Hepatocyte (in vitro differentiated cells): Measurements from ENCODE around the gene HOXD1. TPM values are rescaled to one million over a fixed set of nuclear protein-coding genes. Genes with fewer than 3 reads are reported as not detected.

Experiments
- DNase-seq: peaks from one replicate; pipeline ENCODE4 v3.0.0-alpha.2; 2016; ENCODE audit warnings: low spot score
- H2AFZ ChIP-seq: fragments of 200-600 bp; sonication (generic); 2 replicates; pipeline ENCODE4 v1.6.0; 2016; ENCODE audit warnings: antibody characterized with exemption, mild to moderate bottlenecking
- H3K27ac ChIP-seq: fragments of 200-600 bp; sonication (generic); 2 replicates; pipeline ENCODE4 v1.5.1; 2016; ENCODE audit warnings: mild to moderate bottlenecking
- H3K27me3 ChIP-seq: fragments of 200-600 bp; sonication (generic); 2 replicates; pipeline ENCODE4 v1.6.1; 2016
- H3K36me3 ChIP-seq: fragments of 200-600 bp; sonication (generic); replicated peaks from 2 replicates; pipeline ENCODE4 v1.5.1; 2016; ENCODE audit warnings: low read depth; ENCODE audit not compliant: insufficient read depth
- H3K4me1 ChIP-seq: fragments of 200-600 bp; sonication (generic); 2 replicates; pipeline ENCODE4 v1.5.1; 2016; ENCODE audit warnings: mild to moderate bottlenecking, moderate library complexity; ENCODE audit not compliant: insufficient read depth
- H3K4me2 ChIP-seq: fragments of 200-600 bp; sonication (generic); 2 replicates; pipeline ENCODE4 v1.6.0; 2016
- H3K4me3 ChIP-seq: fragments of 200-600 bp; sonication (generic); 2 replicates; pipeline ENCODE4 v1.5.1; 2016; ENCODE audit warnings: mild to moderate bottlenecking
- H3K79me2 ChIP-seq: fragments of 200-600 bp; sonication (generic); 2 replicates; pipeline ENCODE4 v1.6.0; 2017; ENCODE audit warnings: mild to moderate bottlenecking
- H3K9me2 ChIP-seq: fragments of 200-600 bp; sonication (generic); replicated peaks from 2 replicates; pipeline ENCODE4 v1.6.0; 2017; ENCODE audit warnings: mild to moderate bottlenecking; ENCODE audit not compliant: insufficient read depth
- H3K9me3 ChIP-seq: fragments of 200-600 bp; sonication (generic); 2 replicates; pipeline ENCODE4 v1.5.1; 2016; ENCODE audit warnings: low read depth, mild to moderate bottlenecking
- H4K20me1 ChIP-seq: fragments of 200-600 bp; sonication (generic); 2 replicates; pipeline ENCODE4 v1.6.0; 2016; ENCODE audit warnings: mild to moderate bottlenecking; ENCODE audit not compliant: insufficient read depth, poor library complexity, severe bottlenecking
- EZH2 ChIP-seq: fragments of 200-600 bp; sonication (generic); IDR thresholded peaks from 2 replicates; pipeline ENCODE4 v1.6.1; 2016; ENCODE audit warnings: antibody characterized with exemption, mild to moderate bottlenecking, borderline replicate concordance
- EZH2phosphoT487 ChIP-seq: fragments of 200-600 bp; sonication (generic); IDR thresholded peaks from one replicate; pipeline ENCODE4 v1.6.1; 2018; ENCODE audit warnings: antibody characterized with exemption, mild to moderate bottlenecking, low read depth, moderate library complexity; ENCODE audit not compliant: unreplicated experiment, severe bottlenecking
- WGBS: methylation state at CpG from one replicate; pipeline ENCODE4 v1.1.6; 2016; ENCODE audit warnings: low lambda C conversion rate; ENCODE audit errors: missing lambda C conversion rate; 5-methylcytosine and 5-hydroxymethylcytosine counted together
- polyA plus RNA-seq: library from polyadenylated mRNA; unstranded; fragments of >200 nt; fragmentation: Nextera tagmentation; extraction: Ambion mirVana; gene quantifications from 2 replicates; pipeline ENCODE4 v1.2.1, GENCODE V29; 2016
- total RNA-seq: library from RNA; depleted of rRNA; stranded (reverse); fragments of >200 nt; gene quantifications from 2 replicates; pipeline ENCODE4 v1.2.3, GENCODE V29; 2014
- TF ChIP-seq, protein P1 (sequence below): fragments of 200-600 bp; sonication (generic); IDR thresholded peaks from 2 replicates; pipeline ENCODE4 v1.5.1; 2016; ENCODE audit warnings: antibody characterized with exemption, mild to moderate bottlenecking; ENCODE audit not compliant: poor library complexity

The HOXD1 gene
- total and polyA plus RNA-seq, 2 experiments from 2014 or later: not detected

DNA sequence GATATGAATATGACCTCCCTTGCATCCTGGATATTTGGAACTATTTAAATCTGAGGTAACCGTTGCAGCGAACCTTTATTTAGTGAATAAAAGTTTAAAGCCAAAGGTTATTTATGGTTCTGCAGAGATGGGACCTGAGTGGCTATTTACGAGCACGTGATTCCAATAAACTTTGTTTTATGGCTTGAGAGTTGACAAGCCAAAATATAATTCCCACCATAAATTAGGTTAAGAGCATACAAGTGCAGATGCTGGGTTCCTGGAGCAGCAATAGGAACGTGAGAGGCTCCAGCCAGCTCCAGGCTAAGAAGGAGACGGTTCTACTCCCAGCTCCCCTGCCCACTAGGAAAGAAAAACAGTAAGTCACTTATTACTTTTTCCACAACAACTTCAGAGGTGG, 42.4 kb upstream of the HOXD1 start:
- H3K9me2 ChIP-seq: no peaks in the 10 kb centered on the region
- no peaks in the 10 kb centered on the region for H3K79me2 ChIP-seq
- no peaks in the 10 kb centered on the region for H4K20me1 ChIP-seq
- no peak overlapping the region for H2AFZ ChIP-seq
- DNase-seq: no peak
- no peak for TF ChIP-seq EZH2
- TF ChIP-seq, protein P1, sequence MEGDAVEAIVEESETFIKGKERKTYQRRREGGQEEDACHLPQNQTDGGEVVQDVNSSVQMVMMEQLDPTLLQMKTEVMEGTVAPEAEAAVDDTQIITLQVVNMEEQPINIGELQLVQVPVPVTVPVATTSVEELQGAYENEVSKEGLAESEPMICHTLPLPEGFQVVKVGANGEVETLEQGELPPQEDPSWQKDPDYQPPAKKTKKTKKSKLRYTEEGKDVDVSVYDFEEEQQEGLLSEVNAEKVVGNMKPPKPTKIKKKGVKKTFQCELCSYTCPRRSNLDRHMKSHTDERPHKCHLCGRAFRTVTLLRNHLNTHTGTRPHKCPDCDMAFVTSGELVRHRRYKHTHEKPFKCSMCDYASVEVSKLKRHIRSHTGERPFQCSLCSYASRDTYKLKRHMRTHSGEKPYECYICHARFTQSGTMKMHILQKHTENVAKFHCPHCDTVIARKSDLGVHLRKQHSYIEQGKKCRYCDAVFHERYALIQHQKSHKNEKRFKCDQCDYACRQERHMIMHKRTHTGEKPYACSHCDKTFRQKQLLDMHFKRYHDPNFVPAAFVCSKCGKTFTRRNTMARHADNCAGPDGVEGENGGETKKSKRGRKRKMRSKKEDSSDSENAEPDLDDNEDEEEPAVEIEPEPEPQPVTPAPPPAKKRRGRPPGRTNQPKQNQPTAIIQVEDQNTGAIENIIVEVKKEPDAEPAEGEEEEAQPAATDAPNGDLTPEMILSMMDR: no peak
- no peak for TF ChIP-seq EZH2phosphoT487
- H3K4me3 ChIP-seq: no peak overlapping the region
- peaks cover 98% of the 10 kb centered on the region for H3K27me3 ChIP-seq
- no peaks in the 10 kb centered on the region for H3K4me1 ChIP-seq
- H3K9me3 ChIP-seq: no peaks in the 10 kb centered on the region
- H3K36me3 ChIP-seq: no peaks in the 10 kb centered on the region
- H3K27ac ChIP-seq: no peak overlapping the region
- 37% methylated on average over 6 of the region's 6 CpGs for WGBS
- no peak overlapping the region for H3K4me2 ChIP-seq

DNA sequence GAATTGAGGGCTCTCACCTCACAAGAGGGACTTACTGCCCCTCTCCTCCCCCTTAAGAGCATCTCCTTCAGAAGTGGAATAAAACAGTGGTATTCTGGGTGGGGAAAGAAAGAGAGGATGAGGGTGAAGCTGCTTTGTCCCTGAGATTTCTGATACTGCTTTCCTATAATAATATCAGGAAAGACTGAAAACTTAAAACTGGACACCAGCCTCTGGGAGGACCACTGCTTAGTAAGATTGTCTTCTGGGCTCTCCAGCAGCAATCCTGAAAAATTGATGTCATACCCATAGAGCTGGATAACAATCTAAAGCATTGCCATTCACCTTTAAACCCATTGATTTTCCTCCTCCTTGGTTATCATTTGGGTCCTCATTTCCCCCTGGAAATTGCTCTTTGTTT, 41.8 kb upstream of the HOXD1 start:
- H3K36me3 ChIP-seq: no peaks in the 10 kb centered on the region
- H4K20me1 ChIP-seq: no peaks in the 10 kb centered on the region
- H3K4me3 ChIP-seq: no peak overlapping the region
- TF ChIP-seq EZH2phosphoT487 (no peak), EZH2 (no peak)
- TF ChIP-seq, protein P1: no peak
- no peaks in the 10 kb centered on the region for H3K79me2 ChIP-seq
- H3K27ac ChIP-seq: no peak overlapping the region
- H3K9me2 ChIP-seq: no peaks in the 10 kb centered on the region
- no peak overlapping the region for H3K4me2 ChIP-seq
- H3K9me3 ChIP-seq: no peaks in the 10 kb centered on the region
- no peaks in the 10 kb centered on the region for H3K4me1 ChIP-seq
- no peak overlapping the region for H2AFZ ChIP-seq
- no peak for DNase-seq
- peaks cover 98% of the 10 kb centered on the region for H3K27me3 ChIP-seq

DNA sequence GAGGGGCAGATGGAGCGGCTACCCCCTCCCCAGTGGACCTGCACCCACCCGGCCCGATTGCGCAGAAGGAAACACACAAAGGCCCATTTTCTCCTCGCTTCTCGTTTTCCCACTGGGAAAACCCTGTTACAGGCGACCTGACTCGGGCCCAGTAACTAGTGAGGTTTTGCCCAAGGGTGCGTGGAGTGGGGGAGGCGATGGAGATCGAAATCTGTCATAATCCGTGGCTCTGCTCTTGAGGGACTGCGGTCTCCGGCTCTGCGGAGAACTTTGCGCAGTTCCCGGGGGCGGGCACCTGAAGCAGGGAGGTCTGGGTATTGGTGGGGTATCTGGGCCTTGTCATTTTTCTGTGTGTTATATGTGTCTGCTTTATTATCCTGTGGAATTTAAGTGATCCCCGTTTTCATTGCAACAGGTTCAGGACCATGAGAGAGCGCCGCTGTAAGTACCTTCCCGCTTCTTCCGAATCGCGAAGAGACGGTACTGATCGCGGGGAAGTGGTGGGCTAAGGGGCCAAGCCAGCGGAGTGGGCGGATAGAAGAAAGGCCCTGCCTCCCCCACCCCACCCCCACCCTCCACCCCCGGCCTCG, 41.2 kb upstream of the HOXD1 start:
- Histone ChIP-seq H3K27ac (no peak overlapping the region), H3K79me2 (no peaks in the 10 kb centered on the region), H3K4me2 (no peak overlapping the region), H4K20me1 (no peaks in the 10 kb centered on the region), H3K27me3 (peaks cover 96% of the 10 kb centered on the region), H3K4me1 (no peaks in the 10 kb centered on the region), H2AFZ (no peak overlapping the region), H3K9me2 (no peaks in the 10 kb centered on the region), H3K36me3 (no peaks in the 10 kb centered on the region), H3K9me3 (no peaks in the 10 kb centered on the region), H3K4me3 (no peak overlapping the region)
- TF ChIP-seq EZH2 (no peak), EZH2phosphoT487 (no peak)
- TF ChIP-seq, protein P1: no peak
- WGBS: 37% methylated on average over 32 of the region's 32 CpGs
- no peak for DNase-seq
